ENCODE results near the gene AMN.
"Not testable (repeated sequence)": the region's sequence is repeated elsewhere in the genome, so short reads cannot be mapped to it uniquely, and the experiment has no call there.

The AMN gene

GRCh38 chr14:102922490-102923200, at the start of gene AMN:
TSS of gene AMN (plus strand) at chr14:102922663. CDS start at chr14:102922689, 26 bp downstream.
- in situ Hi-C loops (cut with MboI; ENCODE audit: low pct_unique_long_range_greater_than_20kb, low sequenced_read_pairs, unreplicated experiment) = no loop called here
- TF ChIP-seq CTCF (IDR thresholded peaks at IDR 0.05; ENCODE audit: extremely low read depth, insufficient read depth, missing control alignments) = no peak
- peak; percentile 66 for DNase-seq (ENCODE audit: low spot score)

GRCh38 chr14:102873131-102873530, 49.3 kb upstream of the AMN start:
- TF ChIP-seq CTCF (IDR thresholded peaks at IDR 0.05; ENCODE audit: extremely low read depth, insufficient read depth, missing control alignments) = no peak
- in situ Hi-C loops (cut with MboI; ENCODE audit: low pct_unique_long_range_greater_than_20kb, low sequenced_read_pairs, unreplicated experiment) = no loop called here
- DNase-seq (ENCODE audit: low spot score) = no peak

GRCh38 chr14:102873546-102874061, 48.9 kb upstream of the AMN start:
- in situ Hi-C loops (cut with MboI; ENCODE audit: low pct_unique_long_range_greater_than_20kb, low sequenced_read_pairs, unreplicated experiment) = no loop called here
- no peak for TF ChIP-seq CTCF (IDR thresholded peaks at IDR 0.05; ENCODE audit: extremely low read depth, insufficient read depth, missing control alignments)

DNA sequence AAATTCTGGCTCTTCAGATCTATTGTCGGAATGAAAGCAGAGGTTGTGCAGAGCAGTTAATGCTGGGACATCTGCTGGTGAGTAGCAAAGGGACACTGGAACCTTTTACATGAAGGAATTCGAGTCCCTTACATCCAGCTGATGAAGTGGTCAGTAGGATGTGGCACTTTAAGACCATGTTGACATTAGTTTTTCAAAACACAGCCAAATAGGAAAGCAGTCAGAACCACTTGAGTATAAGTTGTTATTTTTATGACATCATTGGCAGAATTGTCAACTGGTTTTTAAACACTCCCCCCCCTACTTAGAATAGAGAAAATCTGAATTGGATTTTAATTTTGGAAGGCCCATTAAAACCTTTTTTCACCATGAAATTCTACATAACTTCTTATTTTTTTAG, 46.8 kb upstream of the AMN start:
- in situ Hi-C loops (cut with MboI; ENCODE audit: low pct_unique_long_range_greater_than_20kb, low sequenced_read_pairs, unreplicated experiment) = no loop called here
- TF ChIP-seq CTCF (IDR thresholded peaks at IDR 0.05; ENCODE audit: extremely low read depth, insufficient read depth, missing control alignments) = no peak
- DNase-seq (ENCODE audit: low spot score) = no peak

More at GRCh38 chr14:102873546-102874061, 48.9 kb upstream of the AMN start:
- no peak for DNase-seq (ENCODE audit: low spot score)

DNA sequence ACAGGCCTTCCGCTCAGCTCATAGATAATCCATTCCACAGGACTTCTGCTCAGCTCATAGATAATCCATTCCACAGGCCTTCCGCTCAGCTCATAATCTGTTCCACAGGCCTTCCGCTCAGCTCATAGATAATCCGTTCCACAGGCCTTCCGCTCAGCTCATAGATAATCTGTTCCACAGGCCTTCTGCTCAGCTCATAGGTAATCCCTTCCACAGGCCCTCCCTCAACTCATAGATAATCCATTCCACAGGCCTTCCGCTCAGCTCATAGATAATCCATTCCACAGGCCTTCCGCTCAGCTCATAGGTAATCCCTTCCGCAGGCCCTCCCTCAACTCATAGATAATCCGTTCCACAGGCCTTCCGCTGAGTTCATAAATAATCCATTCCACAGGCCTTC, 45.0 kb upstream of the AMN start:
- DNase-seq (ENCODE audit: low spot score); in situ Hi-C loops (cut with MboI; ENCODE audit: low pct_unique_long_range_greater_than_20kb, low sequenced_read_pairs, unreplicated experiment): not testable (repeated sequence)

GRCh38 chr14:102878174-102878969, 44.1 kb upstream of the AMN start:
- in situ Hi-C loops (cut with MboI; ENCODE audit: low pct_unique_long_range_greater_than_20kb, low sequenced_read_pairs, unreplicated experiment) = no loop called here
- DNase-seq (ENCODE audit: low spot score) = no peak
- TF ChIP-seq CTCF (IDR thresholded peaks at IDR 0.05; ENCODE audit: extremely low read depth, insufficient read depth, missing control alignments) = no peak

DNA sequence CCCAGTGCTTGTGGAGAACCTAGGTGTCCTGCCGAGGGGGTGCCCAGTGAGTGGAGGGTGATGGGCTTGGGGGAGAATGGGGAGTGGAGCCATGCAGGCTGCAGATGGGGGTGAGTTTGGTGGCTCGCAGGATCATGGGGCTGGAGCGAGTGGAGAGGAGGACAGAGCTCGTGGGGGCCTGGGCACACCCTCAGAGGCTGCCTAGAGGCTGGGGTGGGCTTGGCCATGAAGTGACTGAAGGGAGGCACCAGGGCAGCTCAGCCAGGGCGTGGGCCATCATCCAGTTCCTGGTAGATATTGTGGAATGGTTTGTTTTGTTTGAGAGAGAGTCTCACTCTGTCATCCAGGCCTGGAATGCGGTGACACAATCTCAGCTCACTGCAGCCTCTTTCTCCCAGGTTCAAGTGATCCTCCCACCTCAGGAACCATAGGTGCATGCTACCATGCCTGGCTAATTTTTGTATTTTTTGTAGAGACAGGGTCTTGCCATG, 43.4 kb upstream of the AMN start:
- TF ChIP-seq CTCF (IDR thresholded peaks at IDR 0.05; ENCODE audit: extremely low read depth, insufficient read depth, missing control alignments) = no peak
- in situ Hi-C loops (cut with MboI; ENCODE audit: low pct_unique_long_range_greater_than_20kb, low sequenced_read_pairs, unreplicated experiment) = no loop called here
- DNase-seq (ENCODE audit: low spot score) = no peak
